ENCODE data around the gene KIF13A. TPM values are rescaled to one million over a fixed set of nuclear protein-coding genes. Genes with fewer than 3 reads are reported as not detected.

The KIF13A gene
- total RNA-seq, 1 experiment from 2014 or later, result 52.2 TPM

DNA sequence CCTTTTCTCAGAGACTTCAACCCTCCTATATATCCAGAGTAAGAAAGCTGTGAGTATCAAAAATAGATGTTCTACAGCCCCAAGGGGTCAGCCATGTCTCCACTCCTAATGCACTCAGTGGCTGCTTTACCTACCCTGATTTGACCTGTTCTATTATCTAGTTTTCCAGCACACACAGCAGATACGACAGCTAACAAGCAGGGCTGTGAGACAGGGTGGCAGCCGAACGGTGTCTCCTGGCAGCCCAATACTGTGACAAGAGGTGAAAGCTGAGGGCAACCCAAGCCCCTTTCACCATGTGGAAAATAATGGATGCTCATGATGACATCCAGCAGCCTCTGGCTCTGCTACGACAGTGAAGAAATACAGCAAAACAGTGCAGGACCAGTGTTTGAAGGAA is 67.9 kb downstream of the KIF13A start:
- Histone ChIP-seq H3K36me3 (ENCODE audit: low read depth) (no peaks in the 10 kb centered on the region), H3K4me2 (no peak overlapping the region), H2AFZ (no peak overlapping the region), H3K27ac (no peak overlapping the region), H3K4me3 (no peak overlapping the region), H3K79me2 (ENCODE audit: low read depth) (peaks cover 26% of the 10 kb centered on the region), H3K9me3 (ENCODE audit: insufficient read depth, low read depth) (no peaks in the 10 kb centered on the region), H4K20me1 (ENCODE audit: insufficient read depth) (no peaks in the 10 kb centered on the region), H3K27me3 (ENCODE audit: insufficient read depth, low read depth) (no peaks in the 10 kb centered on the region), H3K9me2 (ENCODE audit: insufficient read depth) (no peaks in the 10 kb centered on the region), H3F3A (ENCODE audit: insufficient read depth, low read depth) (no peaks in the 10 kb centered on the region), H3K4me1 (replicated peaks; ENCODE audit: insufficient read depth) (no peaks in the 10 kb centered on the region)
- ChIA-PET CTCF (no interaction called here), POLR2A (ENCODE audit: unreplicated experiment) (interaction anchor here (0.6 kb wide), 1 partner anchor 55 kb away, joined by 3 read pairs; no protein-coding TSS in a partner anchor)
- TF ChIP-seq, protein P1, sequence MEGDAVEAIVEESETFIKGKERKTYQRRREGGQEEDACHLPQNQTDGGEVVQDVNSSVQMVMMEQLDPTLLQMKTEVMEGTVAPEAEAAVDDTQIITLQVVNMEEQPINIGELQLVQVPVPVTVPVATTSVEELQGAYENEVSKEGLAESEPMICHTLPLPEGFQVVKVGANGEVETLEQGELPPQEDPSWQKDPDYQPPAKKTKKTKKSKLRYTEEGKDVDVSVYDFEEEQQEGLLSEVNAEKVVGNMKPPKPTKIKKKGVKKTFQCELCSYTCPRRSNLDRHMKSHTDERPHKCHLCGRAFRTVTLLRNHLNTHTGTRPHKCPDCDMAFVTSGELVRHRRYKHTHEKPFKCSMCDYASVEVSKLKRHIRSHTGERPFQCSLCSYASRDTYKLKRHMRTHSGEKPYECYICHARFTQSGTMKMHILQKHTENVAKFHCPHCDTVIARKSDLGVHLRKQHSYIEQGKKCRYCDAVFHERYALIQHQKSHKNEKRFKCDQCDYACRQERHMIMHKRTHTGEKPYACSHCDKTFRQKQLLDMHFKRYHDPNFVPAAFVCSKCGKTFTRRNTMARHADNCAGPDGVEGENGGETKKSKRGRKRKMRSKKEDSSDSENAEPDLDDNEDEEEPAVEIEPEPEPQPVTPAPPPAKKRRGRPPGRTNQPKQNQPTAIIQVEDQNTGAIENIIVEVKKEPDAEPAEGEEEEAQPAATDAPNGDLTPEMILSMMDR (conservative IDR thresholded peaks at IDR 0.05), result no peak
- no peak for TF ChIP-seq EZH2 (IDR thresholded peaks at IDR 0.05; ENCODE audit: low read depth)
- no TSS peak for BruUV-seq (replicated peaks)
- intact Hi-C loops (cut with micrococcal nuclease; ENCODE audit: unreplicated experiment), result no loop called here
- DNase-seq, result no peak

DNA sequence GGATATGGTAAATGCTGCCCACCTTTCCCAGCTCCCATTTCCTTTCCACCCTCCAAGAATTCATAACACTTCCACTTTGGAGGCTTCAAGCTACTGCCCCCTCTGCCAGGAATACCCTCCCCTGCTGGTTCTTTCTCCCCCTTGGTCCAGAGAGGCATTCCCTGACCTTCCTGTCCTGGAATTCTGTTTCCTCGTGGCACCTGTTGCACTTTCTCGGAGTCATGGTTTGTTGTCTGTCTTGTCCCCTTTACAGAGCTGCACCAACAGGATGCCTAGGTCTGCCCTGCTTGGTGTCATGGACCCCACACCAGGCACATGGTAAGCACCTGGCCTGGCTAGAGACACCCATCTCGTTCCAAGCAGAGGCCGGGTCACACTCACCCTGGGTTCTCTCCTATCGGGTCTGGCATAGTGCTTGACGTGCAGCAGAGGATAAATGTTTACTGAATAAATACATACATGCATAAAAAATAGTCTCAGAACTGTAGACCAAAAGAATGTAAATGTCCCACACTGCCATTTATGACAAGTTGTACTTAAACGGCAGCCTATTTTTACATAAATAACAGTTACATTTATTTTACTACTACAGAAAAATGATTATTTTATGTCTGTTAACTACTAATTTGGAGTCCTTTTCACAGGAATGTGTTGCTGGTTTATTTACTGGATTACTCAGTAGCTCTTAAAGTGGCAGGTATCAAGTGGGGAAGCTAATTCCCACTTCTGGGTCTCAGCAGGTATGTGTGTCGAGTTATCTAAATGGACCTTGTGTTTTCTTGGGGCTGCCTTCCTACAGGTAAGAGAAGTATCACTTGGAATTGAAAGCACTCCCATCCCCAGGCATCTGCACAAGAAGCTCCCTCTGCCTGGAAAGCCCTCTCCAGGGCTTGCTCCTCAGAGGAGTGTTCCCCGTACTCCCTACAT is 69.3 kb downstream of the KIF13A start:
- no peaks in the 10 kb centered on the region for H3K9me3 ChIP-seq (ENCODE audit: insufficient read depth, low read depth)
- BruUV-seq (replicated peaks), result no TSS peak
- no peaks in the 10 kb centered on the region for H3K27me3 ChIP-seq (ENCODE audit: insufficient read depth, low read depth)
- H3K4me1 ChIP-seq (replicated peaks; ENCODE audit: insufficient read depth), result no peaks in the 10 kb centered on the region
- DNase-seq, result no peak
- H3K79me2 ChIP-seq (ENCODE audit: low read depth), result peaks cover 26% of the 10 kb centered on the region
- H3K9me2 ChIP-seq (ENCODE audit: insufficient read depth), result no peaks in the 10 kb centered on the region
- H2AFZ ChIP-seq, result no peak overlapping the region
- intact Hi-C loops (cut with micrococcal nuclease; ENCODE audit: unreplicated experiment), result no loop called here
- TF ChIP-seq, protein P1 (conservative IDR thresholded peaks at IDR 0.05), result no peak
- no peak for TF ChIP-seq EZH2 (IDR thresholded peaks at IDR 0.05; ENCODE audit: low read depth)
- ChIA-PET CTCF (no interaction called here), POLR2A (ENCODE audit: unreplicated experiment) (no interaction called here)
- no peaks in the 10 kb centered on the region for H3K36me3 ChIP-seq (ENCODE audit: low read depth)
- no peaks in the 10 kb centered on the region for H4K20me1 ChIP-seq (ENCODE audit: insufficient read depth)
- H3F3A ChIP-seq (ENCODE audit: insufficient read depth, low read depth), result no peaks in the 10 kb centered on the region
- H3K4me3 ChIP-seq, result no peak overlapping the region
- no peak overlapping the region for H3K4me2 ChIP-seq
- no peak overlapping the region for H3K27ac ChIP-seq

DNA sequence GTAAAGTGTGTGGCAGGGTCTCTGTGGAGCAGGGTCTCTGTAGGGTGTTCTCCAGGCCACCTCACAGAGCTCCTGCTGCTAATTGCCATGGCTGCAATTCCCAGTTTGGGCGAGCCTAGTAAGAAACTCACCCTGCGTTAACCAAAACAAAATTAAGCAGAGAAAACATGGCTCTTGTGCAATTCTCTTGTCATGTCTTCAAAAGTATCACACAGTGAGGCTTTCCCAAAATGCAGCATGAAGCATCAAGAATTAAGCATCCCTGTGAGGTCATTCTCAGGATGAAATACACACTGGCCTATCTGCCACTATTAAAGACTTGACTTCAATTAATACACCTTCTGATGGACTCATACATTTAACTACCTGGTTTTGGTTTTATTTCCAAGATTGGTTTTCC is 72.8 kb downstream of the KIF13A start:
- no peak overlapping the region for H2AFZ ChIP-seq

More for the DNA sequence above, 72.8 kb downstream of the KIF13A start:
- H3F3A ChIP-seq (ENCODE audit: insufficient read depth, low read depth), result no peaks in the 10 kb centered on the region
- ChIA-PET POLR2A (ENCODE audit: unreplicated experiment) (no interaction called here), CTCF (no interaction called here)
- intact Hi-C loops (cut with micrococcal nuclease; ENCODE audit: unreplicated experiment), result no loop called here
- H4K20me1 ChIP-seq (ENCODE audit: insufficient read depth), result no peaks in the 10 kb centered on the region
- no peaks in the 10 kb centered on the region for H3K9me2 ChIP-seq (ENCODE audit: insufficient read depth)
- no peak overlapping the region for H3K4me3 ChIP-seq
- H3K9me3 ChIP-seq (ENCODE audit: insufficient read depth, low read depth), result no peaks in the 10 kb centered on the region
- no peak for DNase-seq
- H3K79me2 ChIP-seq (ENCODE audit: low read depth), result peaks cover 25% of the 10 kb centered on the region
- no peak overlapping the region for H3K27ac ChIP-seq
- H3K4me1 ChIP-seq (replicated peaks; ENCODE audit: insufficient read depth), result no peaks in the 10 kb centered on the region
- TF ChIP-seq, protein P1 (conservative IDR thresholded peaks at IDR 0.05), result no peak
- no peak for TF ChIP-seq EZH2 (IDR thresholded peaks at IDR 0.05; ENCODE audit: low read depth)
- H3K4me2 ChIP-seq, result no peak overlapping the region
- H3K27me3 ChIP-seq (ENCODE audit: insufficient read depth, low read depth), result no peaks in the 10 kb centered on the region
- BruUV-seq (replicated peaks), result no TSS peak
- no peaks in the 10 kb centered on the region for H3K36me3 ChIP-seq (ENCODE audit: low read depth)
